Chondrocyte (in vitro differentiated cells): ENCODE results near the gene SLC8A1. TPM values are rescaled to one million over a fixed set of nuclear protein-coding genes. Genes with fewer than 3 reads are reported as not detected.

Source experiments
- DNase-seq: peaks from one replicate; pipeline ENCODE4 v3.0.0; 2021; ENCODE audit warnings: mixed read lengths, low spot score
- H3K27ac Mint-ChIP-seq: one replicate; pipeline ENCODE4 v1.8.0; 2021; ENCODE audit warnings: mild to moderate bottlenecking, moderate library complexity, mixed read lengths; ENCODE audit not compliant: unreplicated experiment
- H3K27me3 Mint-ChIP-seq: 2 replicates; pipeline ENCODE4 v1.8.0; 2021; ENCODE audit warnings: low read depth, mixed read lengths
- H3K36me3 Mint-ChIP-seq: 2 replicates; pipeline ENCODE4 v1.8.0; 2021; ENCODE audit warnings: low read depth, mixed read lengths
- H3K4me1 Mint-ChIP-seq: 2 replicates; pipeline ENCODE4 v1.8.0; 2021; ENCODE audit warnings: low read depth, mild to moderate bottlenecking, mixed read lengths
- H3K4me3 Mint-ChIP-seq: one replicate; pipeline ENCODE4 v1.8.0; 2021; ENCODE audit warnings: mild to moderate bottlenecking, moderate library complexity, mixed read lengths; ENCODE audit not compliant: unreplicated experiment
- H3K9me3 Mint-ChIP-seq: 2 replicates; pipeline ENCODE4 v1.8.0; 2021; ENCODE audit warnings: low read depth, mixed read lengths
- CTCF ChIP-seq: fragments of 200-600 bp; sonication (generic); IDR thresholded peaks from 2 replicates; pipeline ENCODE4 v1.5.0; 2021; ENCODE audit warnings: antibody characterized with exemption, mild to moderate bottlenecking, moderate library complexity
- total RNA-seq: library from RNA; stranded (reverse); gene quantifications from 3 replicates; pipeline ENCODE4 v1.2.1, GENCODE V29; 2021

SLC8A1 gene
- total RNA-seq, 1 donor from 2014 or later: 53.7 TPM

- no peaks in the 10 kb centered on the region for H3K4me1 Mint-ChIP-seq
- TF ChIP-seq CTCF: no peak
- no peak overlapping the region for H3K27ac Mint-ChIP-seq
- H3K27me3 Mint-ChIP-seq: no peaks in the 10 kb centered on the region
- H3K4me3 Mint-ChIP-seq: no peak overlapping the region
- no peak for DNase-seq
- peaks cover 29% of the 10 kb centered on the region for H3K36me3 Mint-ChIP-seq
- H3K9me3 Mint-ChIP-seq: no peaks in the 10 kb centered on the region
Measured at GRCh38 chr2:40159333-40159732, 292.6 kb downstream of the SLC8A1 start.

- no peaks in the 10 kb centered on the region for H3K9me3 Mint-ChIP-seq
- H3K27ac Mint-ChIP-seq: no peak overlapping the region
- no peaks in the 10 kb centered on the region for H3K27me3 Mint-ChIP-seq
- no peaks in the 10 kb centered on the region for H3K4me1 Mint-ChIP-seq
- no peak for DNase-seq
- peaks cover 29% of the 10 kb centered on the region for H3K36me3 Mint-ChIP-seq
- TF ChIP-seq CTCF: no peak
- H3K4me3 Mint-ChIP-seq: no peak overlapping the region
Measured at GRCh38 chr2:40158781-40159180, 293.1 kb downstream of the SLC8A1 start.

GRCh38 chr2:40155728-40156127, 296.2 kb downstream of the SLC8A1 start:
- Mint-ChIP-seq H3K27me3 (no peaks in the 10 kb centered on the region), H3K36me3 (peaks cover 21% of the 10 kb centered on the region), H3K27ac (no peak overlapping the region), H3K4me3 (no peak overlapping the region), H3K9me3 (no peaks in the 10 kb centered on the region), H3K4me1 (no peaks in the 10 kb centered on the region)
- no peak for DNase-seq
- no peak for TF ChIP-seq CTCF

- no peak for TF ChIP-seq CTCF
- no peak for DNase-seq
- no peak overlapping the region for H3K4me3 Mint-ChIP-seq
- H3K27me3 Mint-ChIP-seq: no peaks in the 10 kb centered on the region
- no peak overlapping the region for H3K27ac Mint-ChIP-seq
- H3K36me3 Mint-ChIP-seq: peaks cover 11% of the 10 kb centered on the region
- H3K4me1 Mint-ChIP-seq: no peaks in the 10 kb centered on the region
- peaks cover 4% of the 10 kb centered on the region for H3K9me3 Mint-ChIP-seq
Measured at GRCh38 chr2:40150266-40150665, 301.6 kb downstream of the SLC8A1 start.

GRCh38 chr2:40148334-40148733, 303.6 kb downstream of the SLC8A1 start:
- no peak for DNase-seq
- H3K27ac Mint-ChIP-seq: no peak overlapping the region
- H3K36me3 Mint-ChIP-seq: peaks cover 10% of the 10 kb centered on the region
- peaks cover 8% of the 10 kb centered on the region for H3K9me3 Mint-ChIP-seq
- no peaks in the 10 kb centered on the region for H3K4me1 Mint-ChIP-seq
- no peak for TF ChIP-seq CTCF
- no peak overlapping the region for H3K4me3 Mint-ChIP-seq
- no peaks in the 10 kb centered on the region for H3K27me3 Mint-ChIP-seq
